ENCODE data around the gene ELK3. TPM values are rescaled to one million over a fixed set of nuclear protein-coding genes. Genes with fewer than 3 reads are reported as not detected.

Gene ELK3
- polyA plus RNA-seq, 1 experiment = 20.9 TPM

DNA sequence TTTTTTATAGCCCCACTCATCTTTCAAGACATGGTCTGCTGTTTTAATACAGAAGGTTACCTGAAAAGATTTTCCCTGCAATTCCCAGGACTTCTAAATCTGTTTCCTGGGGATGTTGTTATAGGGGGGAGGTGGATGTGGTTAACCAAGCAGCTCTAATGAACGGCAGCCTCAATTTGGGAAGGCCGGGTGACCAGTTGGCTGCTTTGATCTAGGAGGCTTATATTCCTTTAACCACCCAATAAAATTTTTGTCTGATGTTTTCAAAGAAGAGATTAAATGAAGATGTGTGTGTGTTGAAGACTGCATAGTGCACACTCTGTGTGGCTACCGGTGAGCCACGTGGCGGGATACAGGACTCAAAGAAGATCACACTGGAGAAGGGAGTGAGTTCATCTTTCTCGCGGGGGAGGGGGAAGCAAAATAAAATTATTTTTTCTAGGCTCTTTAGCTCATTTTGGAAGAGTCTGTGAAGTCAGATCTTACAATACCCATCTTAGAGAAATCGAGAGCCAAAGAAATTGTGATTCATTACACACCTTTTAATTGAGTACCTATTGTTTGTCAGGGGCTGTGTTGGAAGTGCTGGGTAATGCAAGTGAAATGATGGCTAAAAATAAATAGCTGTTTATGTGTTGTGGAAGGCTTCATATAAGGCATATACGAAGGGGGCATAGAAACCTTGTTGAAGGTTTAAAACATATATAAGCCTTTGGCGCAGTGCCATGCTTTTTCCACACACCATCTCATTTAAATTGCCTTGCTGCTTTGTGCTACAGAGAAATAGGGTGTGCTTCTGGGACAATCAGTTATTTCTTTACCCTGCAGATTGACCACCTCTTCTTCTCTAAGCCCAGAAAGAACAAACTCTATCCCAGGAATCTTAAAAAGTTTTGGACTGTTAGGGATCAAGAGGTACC is 18.5 kb downstream of the ELK3 start:
- TF ChIP-seq, protein P1, sequence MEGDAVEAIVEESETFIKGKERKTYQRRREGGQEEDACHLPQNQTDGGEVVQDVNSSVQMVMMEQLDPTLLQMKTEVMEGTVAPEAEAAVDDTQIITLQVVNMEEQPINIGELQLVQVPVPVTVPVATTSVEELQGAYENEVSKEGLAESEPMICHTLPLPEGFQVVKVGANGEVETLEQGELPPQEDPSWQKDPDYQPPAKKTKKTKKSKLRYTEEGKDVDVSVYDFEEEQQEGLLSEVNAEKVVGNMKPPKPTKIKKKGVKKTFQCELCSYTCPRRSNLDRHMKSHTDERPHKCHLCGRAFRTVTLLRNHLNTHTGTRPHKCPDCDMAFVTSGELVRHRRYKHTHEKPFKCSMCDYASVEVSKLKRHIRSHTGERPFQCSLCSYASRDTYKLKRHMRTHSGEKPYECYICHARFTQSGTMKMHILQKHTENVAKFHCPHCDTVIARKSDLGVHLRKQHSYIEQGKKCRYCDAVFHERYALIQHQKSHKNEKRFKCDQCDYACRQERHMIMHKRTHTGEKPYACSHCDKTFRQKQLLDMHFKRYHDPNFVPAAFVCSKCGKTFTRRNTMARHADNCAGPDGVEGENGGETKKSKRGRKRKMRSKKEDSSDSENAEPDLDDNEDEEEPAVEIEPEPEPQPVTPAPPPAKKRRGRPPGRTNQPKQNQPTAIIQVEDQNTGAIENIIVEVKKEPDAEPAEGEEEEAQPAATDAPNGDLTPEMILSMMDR (IDR thresholded peaks at IDR 0.05; ENCODE audit: insufficient read depth, low read depth, low read length) = no peak
- no peaks in the 10 kb centered on the region for H3K27me3 ChIP-seq (ENCODE audit: control insufficient read depth, insufficient read depth, low read length)
- H3K36me3 ChIP-seq (ENCODE audit: control insufficient read depth, insufficient read depth, low read length) = no peaks in the 10 kb centered on the region
- no peak overlapping the region for H3K4me3 ChIP-seq (ENCODE audit: low read depth, low read length)
- no peak for DNase-seq (ENCODE audit: low read depth)
- CTCF ChIA-PET = interaction anchor here (1.5 to 5.2 kb wide), 5 partner anchors 25 to 304 kb away, joined by 3 to 48 read pairs (median 11); partner anchors contain the start of gene CDK17
- POLR2A ChIA-PET = no interaction called here

GRCh38 chr12:96213869-96214268 is 19.7 kb downstream of the ELK3 start:
- no peak for DNase-seq (ENCODE audit: low read depth)
- TF ChIP-seq, protein P1 (IDR thresholded peaks at IDR 0.05; ENCODE audit: insufficient read depth, low read depth, low read length) = no peak
- ChIA-PET CTCF (interaction anchor here (0.7 to 5.2 kb wide), 5 partner anchors 10 to 153 kb away, joined by 3 to 55 read pairs (median 32); no protein-coding TSS in a partner anchor), POLR2A (no interaction called here)
- Histone ChIP-seq H3K36me3 (ENCODE audit: control insufficient read depth, insufficient read depth, low read length) (no peaks in the 10 kb centered on the region), H3K4me3 (ENCODE audit: low read depth, low read length) (no peak overlapping the region), H3K27me3 (ENCODE audit: control insufficient read depth, insufficient read depth, low read length) (no peaks in the 10 kb centered on the region)

DNA sequence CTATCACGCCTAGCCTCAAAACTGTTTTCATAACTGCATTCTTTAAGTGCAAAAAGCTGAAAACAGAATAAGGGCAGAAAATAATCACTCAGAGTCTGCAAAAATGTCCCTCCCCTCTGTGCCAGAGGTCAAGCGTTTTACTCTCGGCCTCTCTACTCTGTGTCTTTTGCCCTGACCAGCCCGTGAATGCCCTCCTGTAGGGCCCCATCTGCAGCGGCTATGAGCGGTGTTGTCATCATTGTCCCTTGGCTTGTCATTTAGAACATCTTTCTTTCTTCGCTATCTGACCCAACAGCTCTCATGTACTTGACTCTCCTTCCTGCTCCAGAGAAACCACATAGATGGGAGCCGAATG is 21.7 kb downstream of the ELK3 start:
- H3K4me3 ChIP-seq (ENCODE audit: low read depth, low read length) = no peak overlapping the region
- ChIA-PET CTCF (interaction anchor here (0.6 to 5.2 kb wide), 22 partner anchors 9 to 307 kb away, joined by 3 to 55 read pairs (median 4); partner anchors contain the start of gene CDK17), POLR2A (no interaction called here)
- H3K27me3 ChIP-seq (ENCODE audit: control insufficient read depth, insufficient read depth, low read length) = no peaks in the 10 kb centered on the region
- TF ChIP-seq, protein P1 (IDR thresholded peaks at IDR 0.05; ENCODE audit: insufficient read depth, low read depth, low read length) = no peak
- no peaks in the 10 kb centered on the region for H3K36me3 ChIP-seq (ENCODE audit: control insufficient read depth, insufficient read depth, low read length)
- no peak for DNase-seq (ENCODE audit: low read depth)

- no peaks in the 10 kb centered on the region for H3K27me3 ChIP-seq (ENCODE audit: control insufficient read depth, insufficient read depth, low read length)
- POLR2A ChIA-PET = interaction anchor here (0.6 kb wide), 1 partner anchor 10 kb away, joined by 3 read pairs; no protein-coding TSS in a partner anchor
- TF ChIP-seq, protein P1 (IDR thresholded peaks at IDR 0.05; ENCODE audit: insufficient read depth, low read depth, low read length) = no peak
- CTCF ChIA-PET = interaction anchor here (0.8 to 5.2 kb wide), 3 partner anchors 20 to 181 kb away, joined by 3 to 55 read pairs (median 3); partner anchors contain the start of gene CDK17
- DNase-seq (ENCODE audit: low read depth) = no peak
- no peak overlapping the region for H3K4me3 ChIP-seq (ENCODE audit: low read depth, low read length)
- H3K36me3 ChIP-seq (ENCODE audit: control insufficient read depth, insufficient read depth, low read length) = peaks cover 3% of the 10 kb centered on the region
Observed at GRCh38 chr12:96218989-96219678, 25.0 kb downstream of the ELK3 start.

GRCh38 chr12:96219700-96220206 is 25.6 kb downstream of the ELK3 start:
- Histone ChIP-seq H3K27me3 (ENCODE audit: control insufficient read depth, insufficient read depth, low read length) (no peaks in the 10 kb centered on the region), H3K36me3 (ENCODE audit: control insufficient read depth, insufficient read depth, low read length) (peaks cover 3% of the 10 kb centered on the region), H3K4me3 (ENCODE audit: low read depth, low read length) (no peak overlapping the region)
- ChIA-PET POLR2A (no interaction called here), CTCF (interaction anchor here (0.8 to 1.5 kb wide), 4 partner anchors 14 to 180 kb away, joined by 3 to 5 read pairs (median 4); partner anchors contain the start of gene CDK17)
- DNase-seq (ENCODE audit: low read depth) = peak; percentile 90
- TF ChIP-seq, protein P1 (IDR thresholded peaks at IDR 0.05; ENCODE audit: insufficient read depth, low read depth, low read length) = no peak

Measured in BJ (cell line).